IMR-90 (cell line): ENCODE data around the gene ACSL6. TPM values are rescaled to one million over a fixed set of nuclear protein-coding genes. Genes with fewer than 3 reads are reported as not detected.

Experiments
- ATAC-seq: fragments of 200-7000 bp; cut with Tn5 transposase; 2 replicates; pipeline ENCODE4 v1.9.1; 2020; ENCODE audit warnings: low read depth, mild to moderate bottlenecking, moderate library complexity
- BruUV-seq: library from RNA; stranded (reverse); fragments of 400-500 nt; replicated peaks from 2 replicates; lab custom pipeline; 2021; lab: Mats Ljungman, UMichigan
- CTCF ChIA-PET: fragments of 300-600 bp; formaldehyde crosslinking; extraction: SDS; loops from one replicate; lab custom pipeline; 2021; ENCODE audit warnings: antibody characterized with exemption; lab: Yijun Ruan, JAX
- POLR2A ChIA-PET: fragments of 300-600 bp; sonication (Branson Sonifier 250); formaldehyde crosslinking; loops from one replicate; lab custom pipeline; 2022; ENCODE audit warnings: antibody characterized with exemption; ENCODE audit not compliant: unreplicated experiment; lab: Charles Lee
- DNase-seq: peaks from one replicate; pipeline ENCODE4 v3.0.0; 2013
- H2AFZ ChIP-seq: replicated peaks from 2 replicates; pipeline ENCODE3; 2013; ENCODE audit warnings: low read length, mild to moderate bottlenecking; ENCODE audit not compliant: poor library complexity
- H2AK5ac ChIP-seq: 2 replicates; pipeline ENCODE4 v1.6.1; 2013; ENCODE audit warnings: low read depth, low read length, inconsistent platforms
- H2AK9ac ChIP-seq: replicated peaks from 2 replicates; pipeline ENCODE3; 2013; ENCODE audit warnings: mild to moderate bottlenecking, low read depth, low read length, moderate library complexity; ENCODE audit not compliant: poor library complexity
- H2BK120ac ChIP-seq: 2 replicates; pipeline ENCODE4 v1.6.1; 2013; ENCODE audit warnings: low read depth, low read length, inconsistent platforms
- H2BK15ac ChIP-seq: 3 replicates; pipeline ENCODE4 v1.6.1; 2013; ENCODE audit warnings: low read depth, low read length, inconsistent platforms
- H2BK20ac ChIP-seq: 2 replicates; pipeline ENCODE4 v1.6.1; 2013; ENCODE audit warnings: low read depth, mild to moderate bottlenecking, inconsistent platforms, low read length, moderate library complexity
- H2BK5ac ChIP-seq: 2 replicates; pipeline ENCODE4 v1.6.1; 2013; ENCODE audit warnings: mild to moderate bottlenecking, low read depth, low read length, inconsistent platforms; ENCODE audit not compliant: poor library complexity, severe bottlenecking
- H3K14ac ChIP-seq: replicated peaks from 2 replicates; pipeline ENCODE4 v1.6.1; 2013; ENCODE audit warnings: low read depth, low read length, inconsistent platforms
- H3K18ac ChIP-seq: 2 replicates; pipeline ENCODE4 v1.6.1; 2013; ENCODE audit warnings: low read depth, low read length, control low read depth
- H3K23ac ChIP-seq: 2 replicates; pipeline ENCODE4 v1.6.1; 2013; ENCODE audit warnings: low read depth, low read length, inconsistent platforms
- H3K27ac ChIP-seq: 2 replicates; pipeline ENCODE4 v1.5.1; 2013; ENCODE audit warnings: mild to moderate bottlenecking, control low read depth, low read length; ENCODE audit not compliant: insufficient read depth
- H3K27me3 ChIP-seq: 2 replicates; pipeline ENCODE4 v1.6.1; 2013; ENCODE audit warnings: low read length; ENCODE audit not compliant: control insufficient read depth, insufficient read depth
- H3K36me3 ChIP-seq: 2 replicates; pipeline ENCODE4 v1.6.1; 2013; ENCODE audit warnings: low read length, mixed read lengths; ENCODE audit not compliant: control insufficient read depth, insufficient read depth
- H3K4ac ChIP-seq: 2 replicates; pipeline ENCODE4 v1.6.1; 2013; ENCODE audit warnings: low read depth, low read length, inconsistent platforms
- H3K4me1 ChIP-seq: 2 replicates; pipeline ENCODE4 v1.6.1; 2013; ENCODE audit warnings: low read length, mixed read lengths; ENCODE audit not compliant: control insufficient read depth, insufficient read depth
- H3K4me2 ChIP-seq: 2 replicates; pipeline ENCODE4 v1.6.1; 2013; ENCODE audit warnings: low read depth, mild to moderate bottlenecking, control low read depth, low read length, moderate library complexity
- H3K4me3 ChIP-seq: 2 replicates; pipeline ENCODE4 v1.5.1; 2013; ENCODE audit warnings: low read depth, mild to moderate bottlenecking, control low read depth, low read length, moderate library complexity; ENCODE audit not compliant: insufficient read depth
- H3K56ac ChIP-seq: 2 replicates; pipeline ENCODE4 v1.6.1; 2013; ENCODE audit warnings: low read length, inconsistent platforms; ENCODE audit not compliant: insufficient read depth; ENCODE audit errors: extremely low read depth
- H3K79me1 ChIP-seq, 2 experiments: 2 replicates each; pipeline ENCODE4 v1.6.1; 2013; ENCODE audit warnings: low read length in 2 of 2, inconsistent platforms in 1 of 2, low read depth in 1 of 2
- H3K9ac ChIP-seq: 2 replicates; pipeline ENCODE4 v1.6.1; 2013; ENCODE audit warnings: low read depth, low read length, control low read depth
- H3K9me1 ChIP-seq: 2 replicates; pipeline ENCODE4 v1.6.1; 2013; ENCODE audit warnings: low read length, inconsistent platforms; ENCODE audit not compliant: insufficient read depth
- H3K9me3 ChIP-seq: 2 replicates; pipeline ENCODE4 v1.6.1; 2013; ENCODE audit warnings: low read length; ENCODE audit not compliant: control insufficient read depth, insufficient read depth
- H4K20me1 ChIP-seq: 2 replicates; pipeline ENCODE4 v1.6.1; 2013; ENCODE audit warnings: low read length, inconsistent platforms; ENCODE audit not compliant: insufficient read depth
- H4K5ac ChIP-seq: 2 replicates; pipeline ENCODE4 v1.6.1; 2013; ENCODE audit warnings: mild to moderate bottlenecking, low read depth, low read length, control low read depth
- H4K8ac ChIP-seq, 2 experiments: 2 replicates each; pipeline ENCODE4 v1.6.1; 2013; ENCODE audit warnings: low read depth in 2 of 2, low read length in 2 of 2, control low read depth in 1 of 2, inconsistent platforms in 1 of 2
- H4K91ac ChIP-seq: 2 replicates; pipeline ENCODE4 v1.6.1; 2013; ENCODE audit warnings: low read depth, low read length, inconsistent platforms; ENCODE audit not compliant: insufficient read depth
- MAZ ChIP-seq: IDR thresholded peaks from 2 replicates; pipeline ENCODE4 v1.6.1; 2012; ENCODE audit warnings: low read depth, mild to moderate bottlenecking, low read length, improper control_type of control experiment, moderate library complexity, borderline replicate concordance
- POLR2A ChIP-seq: IDR thresholded peaks from 2 replicates; pipeline ENCODE4 v1.6.1; 2012; ENCODE audit warnings: mild to moderate bottlenecking, low read depth, low read length
- WGBS, 2 experiments: methylation state at CpG; one replicate each; pipeline versions ENCODE4 v1.1.5 to v1.1.7; 2013; ENCODE audit warnings: missing lambda C conversion rate in 2 of 2; ENCODE audit not compliant: insufficient read length in 1 of 2; ENCODE audit errors: extremely low coverage in 2 of 2; 5-methylcytosine and 5-hydroxymethylcytosine counted together
- dilution Hi-C: fragments of 300-500 bp; cut with HindIII; formaldehyde crosslinking; loops from one replicate; pipeline ENCODE4 v1.14.3; 2018; ENCODE audit warnings: low sequenced_read_pairs; ENCODE audit not compliant: unreplicated experiment
- in situ Hi-C: fragments of 300-500 bp; cut with MboI; formaldehyde crosslinking; loops from 3 replicates; pipeline ENCODE4 v1.14.3; 2019; ENCODE audit warnings: low sequenced_read_pairs, inconsistent platforms, mixed read lengths
- intact Hi-C: fragments of 100-400 bp; cut with micrococcal nuclease; formaldehyde crosslinking; loops from 2 replicates; pipeline ENCODE4 v1.10.0; 2022
- polyA plus RNA-seq, 3 experiments: library from polyadenylated mRNA; depleted of rRNA; stranded (reverse); fragments of >200 nt; gene quantifications; 2 replicates each; pipeline ENCODE4 v1.2.3, GENCODE V29; 2012; ENCODE audit warnings: low replicate concordance in 1 of 3
- total RNA-seq: library from RNA; depleted of rRNA; stranded (reverse); fragments of >200 nt; gene quantifications from 2 replicates; pipeline ENCODE4 v1.2.3, GENCODE V29; 2012
- TF ChIP-seq, protein P1 (sequence below): conservative IDR thresholded peaks from 2 replicates; pipeline ENCODE4 v1.5.1; 2012; ENCODE audit warnings: mild to moderate bottlenecking, low read depth, low read length, improper control_type of control experiment

Gene ACSL6
- total and polyA plus RNA-seq, 2 of the 4 experiments (the other 2 are of a cell fraction) = not detected

DNA sequence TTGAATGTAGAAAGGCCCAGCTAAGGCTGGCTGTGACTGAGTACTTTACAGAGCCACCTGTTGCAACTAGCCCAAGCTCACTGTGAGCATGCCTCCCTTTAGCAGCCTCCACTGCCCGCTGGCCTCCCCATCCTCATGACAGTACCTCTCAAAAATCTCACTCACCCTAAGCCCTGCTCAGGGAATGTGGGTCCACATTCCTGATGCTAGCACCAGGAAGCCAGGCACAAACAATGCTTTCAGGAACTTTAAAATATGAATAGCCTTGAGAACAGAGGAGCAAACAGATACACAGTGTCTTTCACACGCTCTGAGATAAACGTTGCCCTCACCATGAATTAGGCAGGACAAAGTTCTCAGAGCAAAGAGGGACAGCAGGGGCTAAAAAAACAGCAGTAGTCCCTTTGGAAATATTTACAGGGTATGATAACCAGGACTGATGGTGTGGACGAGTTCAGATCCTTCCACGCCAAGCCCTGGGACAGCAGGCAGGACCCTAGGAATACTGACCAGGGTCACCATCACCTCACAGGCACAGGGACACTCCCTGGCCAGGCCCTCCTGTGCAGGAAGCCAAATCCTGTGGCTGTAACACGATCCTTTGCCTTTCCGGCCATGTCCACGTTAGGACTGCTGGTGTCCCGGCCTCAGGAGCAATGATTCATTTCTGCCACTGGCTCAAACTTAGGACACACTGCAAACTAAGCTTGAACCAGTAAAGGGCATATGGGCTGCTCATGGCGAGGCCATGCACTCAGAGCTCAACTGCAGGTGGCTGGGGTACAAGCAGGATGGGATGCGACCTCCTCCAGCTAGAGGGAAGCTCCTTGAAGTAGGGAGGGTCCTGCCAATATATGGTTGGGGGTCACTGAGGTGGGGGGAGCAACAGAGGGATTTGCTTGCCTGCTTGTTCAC lies 9.6 kb downstream of the ACSL6 start:
- Histone ChIP-seq H3K79me1 (no peaks in the 10 kb centered on the region), H3K4ac (no peak overlapping the region), H4K5ac (no peak overlapping the region), H3K9ac (no peak overlapping the region), H3K4me1 (0 out of 2 replicates have a peak, but pooled peaks cover 2% of the 10 kb centered on the region), H3K4me3 (no peak overlapping the region), H3K36me3 (no peaks in the 10 kb centered on the region), H3K9me3 (no peaks in the 10 kb centered on the region), H2BK20ac (no peak overlapping the region), H4K20me1 (no peaks in the 10 kb centered on the region), H3K23ac (no peak overlapping the region), H3K18ac (no peak overlapping the region), H3K56ac (no peak overlapping the region), H2BK120ac (no peak overlapping the region), H3K27me3 (peaks cover 8% of the 10 kb centered on the region; the same call in 1 of the 2 replicates), H2AFZ (peak overlapping the region; percentile 66), H2AK5ac (no peak overlapping the region), H3K9me1 (no peaks in the 10 kb centered on the region), H3K4me2 (no peak overlapping the region), H4K91ac (no peak overlapping the region), H2BK5ac (no peak overlapping the region), H3K27ac (no peak overlapping the region), H2BK15ac (no peak overlapping the region), H4K8ac (no peak overlapping the region), H2AK9ac (peak overlapping the region; percentile 62), H3K14ac (no peak overlapping the region)
- no TSS peak for BruUV-seq
- dilution Hi-C loops = no loop called here
- in situ Hi-C loops = loop anchor here (10.0 kb wide), 1 partner anchor 187 kb away; no protein-coding TSS in a partner anchor
- DNase-seq = peak; percentile 24
- TF ChIP-seq POLR2A (no peak), MAZ (no peak)
- TF ChIP-seq, protein P1, sequence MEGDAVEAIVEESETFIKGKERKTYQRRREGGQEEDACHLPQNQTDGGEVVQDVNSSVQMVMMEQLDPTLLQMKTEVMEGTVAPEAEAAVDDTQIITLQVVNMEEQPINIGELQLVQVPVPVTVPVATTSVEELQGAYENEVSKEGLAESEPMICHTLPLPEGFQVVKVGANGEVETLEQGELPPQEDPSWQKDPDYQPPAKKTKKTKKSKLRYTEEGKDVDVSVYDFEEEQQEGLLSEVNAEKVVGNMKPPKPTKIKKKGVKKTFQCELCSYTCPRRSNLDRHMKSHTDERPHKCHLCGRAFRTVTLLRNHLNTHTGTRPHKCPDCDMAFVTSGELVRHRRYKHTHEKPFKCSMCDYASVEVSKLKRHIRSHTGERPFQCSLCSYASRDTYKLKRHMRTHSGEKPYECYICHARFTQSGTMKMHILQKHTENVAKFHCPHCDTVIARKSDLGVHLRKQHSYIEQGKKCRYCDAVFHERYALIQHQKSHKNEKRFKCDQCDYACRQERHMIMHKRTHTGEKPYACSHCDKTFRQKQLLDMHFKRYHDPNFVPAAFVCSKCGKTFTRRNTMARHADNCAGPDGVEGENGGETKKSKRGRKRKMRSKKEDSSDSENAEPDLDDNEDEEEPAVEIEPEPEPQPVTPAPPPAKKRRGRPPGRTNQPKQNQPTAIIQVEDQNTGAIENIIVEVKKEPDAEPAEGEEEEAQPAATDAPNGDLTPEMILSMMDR = no peak
- CTCF ChIA-PET = interaction anchor here (0.5 to 0.6 kb wide), 2 partner anchors 21 to 413 kb away, joined by 3 read pairs; no protein-coding TSS in a partner anchor
- 44% methylated on average over 5 of the region's 11 CpGs; no CpG with 5 or more reads in 1 of the 2 experiments for WGBS, 2 experiments
- POLR2A ChIA-PET = no interaction called here
- peak; percentile 58 for ATAC-seq
- intact Hi-C loops = no loop called here
